ENCODE data around the gene CA7. TPM values are rescaled to one million over a fixed set of nuclear protein-coding genes. Genes with fewer than 3 reads are reported as not detected.
A peak's percentile ranks its signal among the peaks of the same experiment; 100 is the strongest.

Gene CA7
- total RNA-seq, 1 experiment from 2014 or later, result not detected

DNA sequence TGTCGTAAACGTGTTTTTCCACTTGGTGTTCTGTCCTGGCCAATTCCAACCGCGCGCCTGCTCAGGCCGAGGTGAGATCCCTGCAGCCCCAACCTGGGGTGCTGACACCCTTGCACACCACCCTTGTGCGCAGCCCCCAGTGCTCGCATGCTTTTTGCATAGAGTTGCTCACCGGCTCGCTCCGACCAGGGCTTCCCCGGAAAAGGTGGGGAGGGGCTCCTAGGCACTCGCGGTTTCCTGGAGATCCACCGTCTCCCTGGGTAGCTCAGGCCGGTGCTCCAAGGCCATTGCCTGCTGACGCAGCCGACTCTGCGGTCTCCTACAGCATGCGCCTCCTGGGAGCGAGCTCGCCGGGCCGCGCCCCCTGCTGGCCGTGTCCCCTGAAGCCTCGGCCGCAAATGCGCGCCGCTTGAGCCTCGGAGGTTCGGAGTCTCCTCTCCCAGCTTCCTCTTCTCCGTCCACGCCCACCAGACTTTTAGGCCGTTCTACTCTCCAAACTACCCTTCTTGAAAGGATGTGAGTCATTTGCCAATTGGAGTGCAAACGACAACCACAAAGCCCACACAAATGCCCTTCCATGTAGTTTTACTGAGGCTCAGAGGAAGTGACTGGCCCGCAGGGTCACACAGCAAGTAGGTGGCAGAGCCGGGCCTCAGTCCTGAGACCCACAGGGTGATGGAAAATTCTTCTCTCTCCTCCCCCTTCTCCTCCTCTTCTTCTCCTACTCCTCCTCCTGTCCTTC is 28.9 kb downstream of the CA7 start:
- ATAC-seq (peak; percentile 93), DNase-seq (ENCODE audit: low read depth, low spot score) (peak; percentile 86)
- Histone ChIP-seq H3K4me3 (ENCODE audit: low read depth in 2 of 2, low read length in 2 of 2) (peak overlapping the region; percentile 37 to 59), H3K27ac (ENCODE audit: low read length) (peak overlapping the region; percentile 82), H3K9me3 (ENCODE audit: control insufficient read depth, insufficient read depth, low read depth, low read length) (no peaks in the 10 kb centered on the region), H3K36me3 (ENCODE audit: control insufficient read depth, insufficient read depth, low read length) (no peaks in the 10 kb centered on the region), H3K4me1 (ENCODE audit: control insufficient read depth, insufficient read depth, low read length) (peaks cover 14% of the 10 kb centered on the region), H3K27me3 (ENCODE audit: control insufficient read depth, insufficient read depth, low read length) (no peaks in the 10 kb centered on the region)
- in situ Hi-C loops (cut with HindIII; ENCODE audit: low pct_unique_long_range_greater_than_20kb, low sequenced_read_pairs), result no loop called here
- intact Hi-C loops (cut with micrococcal nuclease; ENCODE audit: unreplicated experiment), result no loop called here
- POLR2A ChIA-PET, result no interaction called here
- TF ChIP-seq, protein P1, sequence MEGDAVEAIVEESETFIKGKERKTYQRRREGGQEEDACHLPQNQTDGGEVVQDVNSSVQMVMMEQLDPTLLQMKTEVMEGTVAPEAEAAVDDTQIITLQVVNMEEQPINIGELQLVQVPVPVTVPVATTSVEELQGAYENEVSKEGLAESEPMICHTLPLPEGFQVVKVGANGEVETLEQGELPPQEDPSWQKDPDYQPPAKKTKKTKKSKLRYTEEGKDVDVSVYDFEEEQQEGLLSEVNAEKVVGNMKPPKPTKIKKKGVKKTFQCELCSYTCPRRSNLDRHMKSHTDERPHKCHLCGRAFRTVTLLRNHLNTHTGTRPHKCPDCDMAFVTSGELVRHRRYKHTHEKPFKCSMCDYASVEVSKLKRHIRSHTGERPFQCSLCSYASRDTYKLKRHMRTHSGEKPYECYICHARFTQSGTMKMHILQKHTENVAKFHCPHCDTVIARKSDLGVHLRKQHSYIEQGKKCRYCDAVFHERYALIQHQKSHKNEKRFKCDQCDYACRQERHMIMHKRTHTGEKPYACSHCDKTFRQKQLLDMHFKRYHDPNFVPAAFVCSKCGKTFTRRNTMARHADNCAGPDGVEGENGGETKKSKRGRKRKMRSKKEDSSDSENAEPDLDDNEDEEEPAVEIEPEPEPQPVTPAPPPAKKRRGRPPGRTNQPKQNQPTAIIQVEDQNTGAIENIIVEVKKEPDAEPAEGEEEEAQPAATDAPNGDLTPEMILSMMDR (IDR thresholded peaks at IDR 0.05), result peak; percentile 92
- TF ChIP-seq, protein P2, sequence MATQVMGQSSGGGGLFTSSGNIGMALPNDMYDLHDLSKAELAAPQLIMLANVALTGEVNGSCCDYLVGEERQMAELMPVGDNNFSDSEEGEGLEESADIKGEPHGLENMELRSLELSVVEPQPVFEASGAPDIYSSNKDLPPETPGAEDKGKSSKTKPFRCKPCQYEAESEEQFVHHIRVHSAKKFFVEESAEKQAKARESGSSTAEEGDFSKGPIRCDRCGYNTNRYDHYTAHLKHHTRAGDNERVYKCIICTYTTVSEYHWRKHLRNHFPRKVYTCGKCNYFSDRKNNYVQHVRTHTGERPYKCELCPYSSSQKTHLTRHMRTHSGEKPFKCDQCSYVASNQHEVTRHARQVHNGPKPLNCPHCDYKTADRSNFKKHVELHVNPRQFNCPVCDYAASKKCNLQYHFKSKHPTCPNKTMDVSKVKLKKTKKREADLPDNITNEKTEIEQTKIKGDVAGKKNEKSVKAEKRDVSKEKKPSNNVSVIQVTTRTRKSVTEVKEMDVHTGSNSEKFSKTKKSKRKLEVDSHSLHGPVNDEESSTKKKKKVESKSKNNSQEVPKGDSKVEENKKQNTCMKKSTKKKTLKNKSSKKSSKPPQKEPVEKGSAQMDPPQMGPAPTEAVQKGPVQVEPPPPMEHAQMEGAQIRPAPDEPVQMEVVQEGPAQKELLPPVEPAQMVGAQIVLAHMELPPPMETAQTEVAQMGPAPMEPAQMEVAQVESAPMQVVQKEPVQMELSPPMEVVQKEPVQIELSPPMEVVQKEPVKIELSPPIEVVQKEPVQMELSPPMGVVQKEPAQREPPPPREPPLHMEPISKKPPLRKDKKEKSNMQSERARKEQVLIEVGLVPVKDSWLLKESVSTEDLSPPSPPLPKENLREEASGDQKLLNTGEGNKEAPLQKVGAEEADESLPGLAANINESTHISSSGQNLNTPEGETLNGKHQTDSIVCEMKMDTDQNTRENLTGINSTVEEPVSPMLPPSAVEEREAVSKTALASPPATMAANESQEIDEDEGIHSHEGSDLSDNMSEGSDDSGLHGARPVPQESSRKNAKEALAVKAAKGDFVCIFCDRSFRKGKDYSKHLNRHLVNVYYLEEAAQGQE (IDR thresholded peaks at IDR 0.05; ENCODE audit: insufficient read depth in 1 of 2, low read depth in 2 of 2, low read length in 1 of 2), result no peak
- peak; percentile 21; the same call in 1 of the 2 replicates for TF ChIP-seq POLR2AphosphoS5 (IDR thresholded peaks at IDR 0.05; ENCODE audit: low read depth, low read length)
- no peak for TF ChIP-seq SIN3A (IDR thresholded peaks at IDR 0.05; ENCODE audit: borderline replicate concordance, insufficient read depth, low read depth, low read length)
- TF ChIP-seq TCF7L2 (IDR thresholded peaks at IDR 0.05; ENCODE audit: low read depth, low read length), result no peak
- CTCF ChIA-PET, result interaction anchor here (0.5 to 1.5 kb wide), 4 partner anchors 15 to 234 kb away, joined by 3 to 11 read pairs (median 4); partner anchors contain the start of gene NAE1
- BruUV-seq (replicated peaks), result no TSS peak

DNA sequence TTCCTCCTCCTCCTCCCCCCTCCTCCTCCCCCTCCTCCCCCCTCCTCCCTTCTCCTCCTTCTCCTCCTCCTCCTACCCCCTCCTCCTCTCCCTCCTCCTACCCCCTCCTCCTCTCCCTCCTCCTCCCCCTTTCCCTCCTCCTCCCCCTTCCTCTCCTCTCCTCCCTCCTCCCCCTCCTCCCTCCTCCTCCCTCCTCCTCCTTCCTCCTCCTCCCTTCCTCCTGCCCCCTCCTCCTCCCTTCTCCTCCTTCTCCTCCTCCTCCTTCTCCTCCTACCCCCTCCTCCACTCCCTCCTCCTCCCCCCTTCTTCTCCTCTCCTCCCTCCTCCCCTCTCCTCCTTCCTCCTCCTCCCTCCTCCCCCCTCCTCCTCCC is 29.5 kb downstream of the CA7 start:
- no peaks in the 10 kb centered on the region for H3K9me3 ChIP-seq (ENCODE audit: control insufficient read depth, insufficient read depth, low read depth, low read length)
- intact Hi-C loops (cut with micrococcal nuclease; ENCODE audit: unreplicated experiment), result no loop called here
- no peak for TF ChIP-seq SIN3A (IDR thresholded peaks at IDR 0.05; ENCODE audit: borderline replicate concordance, insufficient read depth, low read depth, low read length)
- no peak for TF ChIP-seq TCF7L2 (IDR thresholded peaks at IDR 0.05; ENCODE audit: low read depth, low read length)
- TF ChIP-seq, protein P2 (IDR thresholded peaks at IDR 0.05; ENCODE audit: insufficient read depth in 1 of 2, low read depth in 2 of 2, low read length in 1 of 2), result no peak
- H3K4me1 ChIP-seq (ENCODE audit: control insufficient read depth, insufficient read depth, low read length), result peaks cover 19% of the 10 kb centered on the region
- in situ Hi-C loops (cut with HindIII; ENCODE audit: low pct_unique_long_range_greater_than_20kb, low sequenced_read_pairs), result no loop called here
- ChIA-PET CTCF (interaction anchor here (0.5 to 1.5 kb wide), 4 partner anchors 15 to 234 kb away, joined by 3 to 11 read pairs (median 4); partner anchors contain the start of gene NAE1), POLR2A (no interaction called here)
- no peak overlapping the region; a peak in 1 of 4 replicates for H3K4me3 ChIP-seq (ENCODE audit: low read depth in 2 of 2, low read length in 2 of 2)
- H3K27ac ChIP-seq (ENCODE audit: low read length), result peak overlapping the region; percentile 91; the same call in 1 of the 2 replicates
- no peaks in the 10 kb centered on the region for H3K36me3 ChIP-seq (ENCODE audit: control insufficient read depth, insufficient read depth, low read length)
- BruUV-seq (replicated peaks), result no TSS peak
- no peaks in the 10 kb centered on the region for H3K27me3 ChIP-seq (ENCODE audit: control insufficient read depth, insufficient read depth, low read length)
- no peak for DNase-seq (ENCODE audit: low read depth, low spot score)
- ATAC-seq, result no peak

All from Panc1 (cell line).